GM12878 (cell line): ENCODE measurements around the gene SUPT3H. TPM values are rescaled to one million over a fixed set of nuclear protein-coding genes. Genes with fewer than 3 reads are reported as not detected.

Experiments
- ATAC-seq: fragments of 200-7000 bp; cut with Tn5 transposase; 3 replicates; pipeline ENCODE4 v1.9.1; 2020; ENCODE audit warnings: mild to moderate bottlenecking, moderate library complexity
- BruUV-seq: library from RNA; stranded (reverse); fragments of 400-500 nt; replicated peaks from 2 replicates; lab custom pipeline; 2021; lab: Mats Ljungman, UMichigan
- CTCF ChIA-PET: fragments of 300-600 bp; sonication (Branson Sonifier 250); formaldehyde crosslinking; extraction: SDS; loops from one replicate; lab custom pipeline; 2021; ENCODE audit warnings: inconsistent platforms; lab: Yijun Ruan, JAX
- POLR2A ChIA-PET: fragments of 350-600 bp; formaldehyde crosslinking; extraction: SDS; loops from one replicate; lab custom pipeline; 2021; ENCODE audit warnings: inconsistent platforms; lab: Charles Lee
- RAD21 ChIA-PET: fragments of 300-600 bp; sonication (Branson Sonifier 250); formaldehyde crosslinking; loops from one replicate; lab custom pipeline; 2023; ENCODE audit warnings: antibody characterized with exemption; ENCODE audit not compliant: unreplicated experiment; lab: Charles Lee
- SMC1A ChIA-PET: fragments of 300-600 bp; sonication (Branson Sonifier 250); formaldehyde crosslinking; loops from one replicate; lab custom pipeline; 2023; ENCODE audit not compliant: unreplicated experiment, uncharacterized antibody; lab: Charles Lee
- DNase-seq: peaks from one replicate; pipeline ENCODE4 v3.0.0-alpha.2; 2011; ENCODE audit warnings: low read depth, low spot score
- FAIRE-seq: peaks from 3 replicates; lab custom pipeline; 2011; peaks lifted over from hg19 to GRCh38; lab: Jason Lieb, UNC
- H2AFZ ChIP-seq: 2 replicates; pipeline ENCODE4 v1.6.0; 2011; ENCODE audit warnings: low read depth, low read length, control low read depth; ENCODE audit not compliant: control insufficient read depth
- H3K27ac ChIP-seq: 2 replicates; pipeline ENCODE4 v1.5.1; 2011; ENCODE audit warnings: control low read depth; ENCODE audit not compliant: control insufficient read depth, insufficient read depth
- H3K27me3 ChIP-seq, 2 experiments: replicated peaks in 1 of 2; 2 replicates each; pipeline versions ENCODE4 v1.6.0 to v1.6.1; 2011; ENCODE audit warnings: low read length in 1 of 2; ENCODE audit not compliant: control insufficient read depth in 2 of 2, insufficient read depth in 2 of 2
- H3K36me3 ChIP-seq, 2 experiments: 2 replicates each; pipeline ENCODE4 v1.5.1; 2011; ENCODE audit warnings: low read length in 1 of 2; ENCODE audit not compliant: control insufficient read depth in 2 of 2, insufficient read depth in 2 of 2
- H3K4me1 ChIP-seq: 2 replicates; pipeline ENCODE4 v1.6.1; 2011; ENCODE audit warnings: mild to moderate bottlenecking, low read length, moderate library complexity, mixed read lengths; ENCODE audit not compliant: control insufficient read depth, insufficient read depth
- H3K4me2 ChIP-seq: 2 replicates; pipeline ENCODE4 v1.6.0; 2011; ENCODE audit warnings: control low read depth; ENCODE audit not compliant: control insufficient read depth, insufficient read depth
- H3K4me3 ChIP-seq: fragments of 200-600 bp; sonication (generic); 2 replicates; pipeline ENCODE4 v1.5.1; 2016
- H3K79me2 ChIP-seq: 2 replicates; pipeline ENCODE4 v1.6.0; 2011; ENCODE audit warnings: low read length; ENCODE audit not compliant: control insufficient read depth, insufficient read depth
- H3K9ac ChIP-seq: 2 replicates; pipeline ENCODE4 v1.8.0; 2011; ENCODE audit warnings: low read length, control low read depth, mixed read lengths; ENCODE audit not compliant: control insufficient read depth, insufficient read depth
- H3K9me3 ChIP-seq: replicated peaks from 3 replicates; pipeline ENCODE4 v1.5.1; 2011; ENCODE audit warnings: mild to moderate bottlenecking, low read length; ENCODE audit not compliant: control insufficient read depth, insufficient read depth
- H4K20me1 ChIP-seq: 2 replicates; pipeline ENCODE4 v1.6.0; 2011; ENCODE audit not compliant: control insufficient read depth, insufficient read depth
- BCL3 ChIP-seq: IDR thresholded peaks from 2 replicates; pipeline ENCODE4 v1.6.1; 2011; ENCODE audit warnings: borderline replicate concordance, low read depth, mild to moderate bottlenecking, moderate library complexity, low read length; ENCODE audit not compliant: insufficient read depth, poor library complexity, severe bottlenecking
- HCFC1 ChIP-seq: fragments of 150-350 bp; IDR thresholded peaks from 2 replicates; pipeline ENCODE4 v1.6.1; 2014; ENCODE audit warnings: low read length
- JUNB ChIP-seq: IDR thresholded peaks from 2 replicates; pipeline ENCODE4 v1.6.1; 2016; ENCODE audit warnings: antibody characterized with exemption, mild to moderate bottlenecking
- NFYA ChIP-seq: IDR thresholded peaks from 2 replicates; pipeline ENCODE4 v1.6.1; 2011; ENCODE audit warnings: low read depth, mild to moderate bottlenecking, low read length, improper control_type of control experiment, borderline replicate concordance
- NR2C2 ChIP-seq: IDR thresholded peaks from 2 replicates; pipeline ENCODE4 v1.6.1; 2011; ENCODE audit warnings: borderline replicate concordance, low read depth; ENCODE audit not compliant: control insufficient read depth, insufficient read length
- RAD51 ChIP-seq: fragments of 450-650 bp; IDR thresholded peaks from 2 replicates; pipeline ENCODE4 v1.6.1; 2016; ENCODE audit warnings: moderate library complexity, mild to moderate bottlenecking, inconsistent platforms
- RELB ChIP-seq: fragments of 450-650 bp; IDR thresholded peaks from 2 replicates; pipeline ENCODE4 v1.6.1; 2017; ENCODE audit warnings: low read depth, mild to moderate bottlenecking, moderate library complexity
- RUNX3 ChIP-seq: IDR thresholded peaks from 2 replicates; pipeline ENCODE4 v1.6.1; 2012; ENCODE audit warnings: low read length, inconsistent platforms
- SREBF1 ChIP-seq: IDR thresholded peaks from 2 replicates; pipeline ENCODE4 v1.6.1; 2012; ENCODE audit warnings: mild to moderate bottlenecking, low read length
- TAF1 ChIP-seq: IDR thresholded peaks from 2 replicates; pipeline ENCODE4 v1.6.1; 2011; ENCODE audit warnings: mild to moderate bottlenecking, low read depth, low read length, borderline replicate concordance
- WGBS: methylation state at CpG from one replicate; pipeline ENCODE4 v1.1.6; 2016; ENCODE audit warnings: low lambda C conversion rate; ENCODE audit not compliant: insufficient replicate concordance, insufficient coverage; ENCODE audit errors: missing lambda C conversion rate; 5-methylcytosine and 5-hydroxymethylcytosine counted together
- in situ Hi-C: fragments of 300-500 bp; cut with MboI; formaldehyde crosslinking; loops from 9 replicates; pipeline ENCODE4 v1.14.3; 2018; ENCODE audit warnings: mixed read lengths
- intact Hi-C: fragments of 100-400 bp; cut with micrococcal nuclease; formaldehyde crosslinking; loops from one replicate; pipeline ENCODE4 v1.14.2; 2022; ENCODE audit not compliant: unreplicated experiment
- polyA plus RNA-seq, 11 experiments: library from polyadenylated mRNA; depleted of rRNA in 4 of 11; unstranded in 6 of 11; stranded (reverse) in 5 of 11; fragments of >200 nt; fragmentation: Nextera tagmentation in 4 of 11; fragmentation: Illumina TruSeq in 1 of 11; extraction: Ambion mirVana in 4 of 11; extraction: Trizol in 1 of 11; gene quantifications; 1 replicate in 1 of 11; 2 replicates in 10 of 11; pipeline versions ENCODE4 v1.2.1 to v1.2.3, GENCODE V29; 2011 to 2016; ENCODE audit warnings: inconsistent platforms in 2 of 11, missing spikeins in 2 of 11, low read depth in 1 of 11
- total RNA-seq, 4 experiments: library from RNA; depleted of rRNA in 3 of 4; stranded (reverse); fragments of >200 nt in 3 of 4; fragmentation: Illumina TruSeq in 1 of 4; extraction: Trizol in 1 of 4; gene quantifications; 2 replicates each; pipeline versions ENCODE4 v1.2.1 to v1.2.3, GENCODE V29; 2013 to 2021
- TF ChIP-seq, protein P1 (sequence below): fragments of 450-650 bp; IDR thresholded peaks from 2 replicates; pipeline ENCODE4 v1.6.1; 2017; ENCODE audit warnings: mild to moderate bottlenecking, moderate library complexity

The SUPT3H gene
- total and polyA plus RNA-seq, 10 of the 15 experiments (the other 5 are each of a cell fraction or from before 2014, with no cell fraction given): 0.51 to 3.7 (median 2.0) TPM

GRCh38 chr6:45094831-45095230 is 282.9 kb downstream of the SUPT3H start:
- FAIRE-seq (no peak), ATAC-seq (no peak), DNase-seq (no peak)
- RAD21 ChIA-PET: no interaction called here
- Histone ChIP-seq H3K27me3 (no peaks in the 10 kb centered on the region), H3K4me1 (no peaks in the 10 kb centered on the region), H2AFZ (no peak overlapping the region), H3K36me3 (no peaks in the 10 kb centered on the region), H3K9ac (no peak overlapping the region), H3K27ac (no peak overlapping the region), H3K4me2 (no peak overlapping the region), H4K20me1 (no peaks in the 10 kb centered on the region), H3K9me3 (no peaks in the 10 kb centered on the region), H3K4me3 (no peak overlapping the region), H3K79me2 (no peaks in the 10 kb centered on the region)
- CTCF ChIA-PET: interaction anchor here (1.3 kb wide), 1 partner anchor 10 kb away, joined by 3 read pairs; no protein-coding TSS in a partner anchor
- in situ Hi-C loops: no loop called here
- SMC1A ChIA-PET: no interaction called here
- BruUV-seq: no TSS peak
- intact Hi-C loops: no loop called here
- POLR2A ChIA-PET: no interaction called here
- WGBS: 34% methylated on average over 4 of the region's 4 CpGs
- TF ChIP-seq, protein P1, sequence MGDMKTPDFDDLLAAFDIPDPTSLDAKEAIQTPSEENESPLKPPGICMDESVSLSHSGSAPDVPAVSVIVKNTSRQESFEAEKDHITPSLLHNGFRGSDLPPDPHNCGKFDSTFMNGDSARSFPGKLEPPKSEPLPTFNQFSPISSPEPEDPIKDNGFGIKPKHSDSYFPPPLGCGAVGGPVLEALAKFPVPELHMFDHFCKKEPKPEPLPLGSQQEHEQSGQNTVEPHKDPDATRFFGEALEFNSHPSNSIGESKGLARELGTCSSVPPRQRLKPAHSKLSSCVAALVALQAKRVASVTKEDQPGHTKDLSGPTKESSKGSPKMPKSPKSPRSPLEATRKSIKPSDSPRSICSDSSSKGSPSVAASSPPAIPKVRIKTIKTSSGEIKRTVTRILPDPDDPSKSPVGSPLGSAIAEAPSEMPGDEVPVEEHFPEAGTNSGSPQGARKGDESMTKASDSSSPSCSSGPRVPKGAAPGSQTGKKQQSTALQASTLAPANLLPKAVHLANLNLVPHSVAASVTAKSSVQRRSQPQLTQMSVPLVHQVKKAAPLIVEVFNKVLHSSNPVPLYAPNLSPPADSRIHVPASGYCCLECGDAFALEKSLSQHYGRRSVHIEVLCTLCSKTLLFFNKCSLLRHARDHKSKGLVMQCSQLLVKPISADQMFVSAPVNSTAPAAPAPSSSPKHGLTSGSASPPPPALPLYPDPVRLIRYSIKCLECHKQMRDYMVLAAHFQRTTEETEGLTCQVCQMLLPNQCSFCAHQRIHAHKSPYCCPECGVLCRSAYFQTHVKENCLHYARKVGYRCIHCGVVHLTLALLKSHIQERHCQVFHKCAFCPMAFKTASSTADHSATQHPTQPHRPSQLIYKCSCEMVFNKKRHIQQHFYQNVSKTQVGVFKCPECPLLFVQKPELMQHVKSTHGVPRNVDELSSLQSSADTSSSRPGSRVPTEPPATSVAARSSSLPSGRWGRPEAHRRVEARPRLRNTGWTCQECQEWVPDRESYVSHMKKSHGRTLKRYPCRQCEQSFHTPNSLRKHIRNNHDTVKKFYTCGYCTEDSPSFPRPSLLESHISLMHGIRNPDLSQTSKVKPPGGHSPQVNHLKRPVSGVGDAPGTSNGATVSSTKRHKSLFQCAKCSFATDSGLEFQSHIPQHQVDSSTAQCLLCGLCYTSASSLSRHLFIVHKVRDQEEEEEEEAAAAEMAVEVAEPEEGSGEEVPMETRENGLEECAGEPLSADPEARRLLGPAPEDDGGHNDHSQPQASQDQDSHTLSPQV: no peak
- TF ChIP-seq RAD51 (no peak), TAF1 (no peak)

- H3K9me3 ChIP-seq: no peaks in the 10 kb centered on the region
- intact Hi-C loops (no loop called here), in situ Hi-C loops (no loop called here)
- FAIRE-seq: no peak
- POLR2A ChIA-PET: no interaction called here
- H4K20me1 ChIP-seq: no peaks in the 10 kb centered on the region
- H3K4me1 ChIP-seq: no peaks in the 10 kb centered on the region
- no peaks in the 10 kb centered on the region for H3K79me2 ChIP-seq
- SMC1A ChIA-PET: no interaction called here
- RAD21 ChIA-PET: no interaction called here
- no peak for ATAC-seq
- DNase-seq: no peak
- no peaks in the 10 kb centered on the region for H3K36me3 ChIP-seq
- no TSS peak for BruUV-seq
- no peak overlapping the region for H3K4me2 ChIP-seq
- H3K9ac ChIP-seq: no peak overlapping the region
- H3K27me3 ChIP-seq: no peaks in the 10 kb centered on the region; a peak in 1 of 4 replicates
- H3K4me3 ChIP-seq: no peak overlapping the region
- H2AFZ ChIP-seq: no peak overlapping the region
- CTCF ChIA-PET: no interaction called here
- H3K27ac ChIP-seq: no peak overlapping the region
- 88% methylated on average over 3 of the region's 3 CpGs for WGBS
- TF ChIP-seq NR2C2 (no peak), BCL3 (no peak), HCFC1 (no peak), RUNX3 (no peak), NFYA (no peak), JUNB (no peak), RELB (no peak), SREBF1 (no peak)
Measured at GRCh38 chr6:45092135-45092534, 285.6 kb downstream of the SUPT3H start.
